HCT116 (cell line): Measurements from ENCODE around the gene URB1. TPM values are rescaled to one million over a fixed set of nuclear protein-coding genes. Genes with fewer than 3 reads are reported as not detected.

ENCODE experiments used
- ATAC-seq: fragments of 200-7000 bp; cut with Tn5 transposase; 2 replicates; pipeline ENCODE4 v1.9.1; 2020; ENCODE audit warnings: mild to moderate bottlenecking, moderate library complexity
- BruUV-seq: library from RNA; stranded (reverse); fragments of 400-500 nt; replicated peaks from 2 replicates; lab custom pipeline; 2021; lab: Mats Ljungman, UMichigan
- CTCF ChIA-PET: fragments of 300-600 bp; sonication (Branson Sonifier 250); formaldehyde crosslinking; loops from one replicate; lab custom pipeline; 2021; ENCODE audit warnings: antibody characterized with exemption; lab: Charles Lee
- POLR2A ChIA-PET: fragments of 300-600, 350-600 bp; sonication (Branson Sonifier 250); formaldehyde crosslinking; loops from one replicate; lab custom pipeline; 2021; ENCODE audit warnings: antibody characterized with exemption; lab: Charles Lee
- RAD21 ChIA-PET, 2 experiments: fragments of 300-600 bp; sonication (Branson Sonifier 250); formaldehyde crosslinking; loops; one replicate each; lab custom pipeline; 2023; ENCODE audit warnings: low total read pairs in 2 of 2; ENCODE audit not compliant: uncharacterized antibody in 2 of 2, unreplicated experiment in 2 of 2, low non-redundant PET in 1 of 2; lab: Charles Lee
- DNase-seq: peaks from one replicate; pipeline ENCODE4 v3.0.0-alpha.2; 2010; ENCODE audit warnings: low read depth, low spot score
- H2AFZ ChIP-seq: fragments of 200-600 bp; shearing (Covaris generic), sonication (generic); 2 replicates; pipeline ENCODE4 v1.6.1; 2017; ENCODE audit warnings: low read depth, mixed run types, mixed read lengths, antibody characterized with exemption, low read length; ENCODE audit not compliant: poor library complexity, severe bottlenecking
- H3K27ac ChIP-seq: 2 replicates; pipeline ENCODE4 v1.5.1; 2012; ENCODE audit warnings: low read depth, low read length
- H3K27me3 ChIP-seq: fragments of 200-600 bp; sonication (generic); 2 replicates; pipeline ENCODE4 v1.6.1; 2016; ENCODE audit warnings: mixed run types, low read length, mixed read lengths; ENCODE audit not compliant: insufficient read depth
- H3K36me3 ChIP-seq, 2 experiments: fragments of 200-500 bp in 1 of 2; fragments of 200-600 bp in 1 of 2; sonication (Bioruptor generic) in 1 of 2; sonication (generic) in 1 of 2; 2 replicates each; pipeline versions ENCODE4 v1.5.1 to v1.6.1; 2014 to 2016; ENCODE audit warnings: low read length in 2 of 2, inconsistent platforms in 1 of 2, mixed read lengths in 1 of 2, mixed run types in 1 of 2; ENCODE audit not compliant: insufficient read depth in 2 of 2, control insufficient read depth in 1 of 2
- H3K4me1 ChIP-seq, 2 experiments: fragments of 200-600 bp in 1 of 2; sonication (generic) in 1 of 2; 2 replicates each; pipeline versions ENCODE4 v1.5.1 to v1.6.1; 2012 to 2017; ENCODE audit warnings: low read length in 2 of 2, inconsistent platforms in 1 of 2, mild to moderate bottlenecking in 1 of 2, mixed read lengths in 1 of 2, mixed run types in 1 of 2, moderate library complexity in 1 of 2; ENCODE audit not compliant: insufficient read depth in 2 of 2, control insufficient read depth in 1 of 2
- H3K4me2 ChIP-seq: fragments of 200-600 bp; sonication (generic); 2 replicates; pipeline ENCODE4 v1.6.1; 2017; ENCODE audit warnings: mixed run types, low read length, mixed read lengths
- H3K4me3 ChIP-seq, 2 experiments: fragments of 200-600 bp in 1 of 2; sonication (generic) in 1 of 2; replicated peaks in 1 of 2; 2 replicates each; pipeline ENCODE4 v1.5.1; 2011 to 2016; ENCODE audit warnings: low read length in 2 of 2, control low read depth in 1 of 2, low read depth in 1 of 2, mild to moderate bottlenecking in 1 of 2, mixed read lengths in 1 of 2, mixed run types in 1 of 2
- H3K79me2 ChIP-seq: fragments of 200-600 bp; sonication (generic); 2 replicates; pipeline ENCODE4 v1.6.1; 2017; ENCODE audit warnings: mild to moderate bottlenecking, mixed run types, low read length, moderate library complexity, mixed read lengths; ENCODE audit not compliant: insufficient read depth
- H3K9ac ChIP-seq: fragments of 200-600 bp; sonication (generic); 2 replicates; pipeline ENCODE4 v1.6.1; 2016; ENCODE audit warnings: low read length, mixed read lengths
- H3K9me2 ChIP-seq: fragments of 200-600 bp; sonication (generic), shearing (Covaris generic); 2 replicates; pipeline ENCODE4 v1.6.1; 2017; ENCODE audit warnings: mixed run types, mild to moderate bottlenecking, moderate library complexity; ENCODE audit not compliant: insufficient read depth
- H3K9me3 ChIP-seq, 2 experiments: fragments of 200-500 bp in 1 of 2; fragments of 200-600 bp in 1 of 2; sonication (Bioruptor generic) in 1 of 2; sonication (generic) in 1 of 2; 2 replicates each; pipeline ENCODE4 v1.6.1; 2014 to 2017; ENCODE audit warnings: low read length in 2 of 2, mixed read lengths in 2 of 2, inconsistent platforms in 1 of 2, low read depth in 1 of 2, mild to moderate bottlenecking in 1 of 2, mixed run types in 1 of 2, moderate library complexity in 1 of 2; ENCODE audit not compliant: control insufficient read depth in 1 of 2, insufficient read depth in 1 of 2
- H4K20me1 ChIP-seq: fragments of 200-600 bp; sonication (generic), shearing (Covaris generic); 2 replicates; pipeline ENCODE4 v1.6.1; 2017; ENCODE audit warnings: mixed run types, mild to moderate bottlenecking, moderate library complexity; ENCODE audit not compliant: insufficient read depth
- CEBPB ChIP-seq: IDR thresholded peaks from 2 replicates; pipeline ENCODE4 v1.6.1; 2012; ENCODE audit warnings: low read depth
- CTCF ChIP-seq, 3 experiments: fragments of 200-600 bp in 1 of 3; sonication (generic) in 1 of 3; IDR thresholded peaks in 2 of 3; conservative IDR thresholded peaks in 1 of 3; 2 replicates each; pipeline ENCODE4 v1.5.1; 2012 to 2017; ENCODE audit warnings: low read depth in 2 of 3, low read length in 2 of 3, antibody characterized with exemption in 1 of 3, borderline replicate concordance in 1 of 3, control low read depth in 1 of 3, mild to moderate bottlenecking in 1 of 3, mixed read lengths in 1 of 3, mixed run types in 1 of 3, moderate library complexity in 1 of 3; ENCODE audit not compliant: insufficient read depth in 1 of 3
- EGR1 ChIP-seq: IDR thresholded peaks from 2 replicates; pipeline ENCODE4 v1.6.1; 2012; ENCODE audit warnings: low read depth
- EZH2phosphoT487 ChIP-seq: fragments of 200-600 bp; IDR thresholded peaks from 2 replicates; pipeline ENCODE4 v1.6.1; 2018; ENCODE audit warnings: antibody characterized with exemption, borderline replicate concordance
- JUND ChIP-seq: IDR thresholded peaks from 2 replicates; pipeline ENCODE4 v1.6.1; 2012
- POLR2AphosphoS5 ChIP-seq: IDR thresholded peaks from 2 replicates; pipeline ENCODE4 v1.6.1; 2011; ENCODE audit warnings: mild to moderate bottlenecking, low read depth, low read length, moderate library complexity
- REST ChIP-seq: IDR thresholded peaks from 2 replicates; pipeline ENCODE4 v1.6.1; 2012; ENCODE audit warnings: low read depth
- SP1 ChIP-seq: IDR thresholded peaks from 2 replicates; pipeline ENCODE4 v1.6.1; 2012; ENCODE audit warnings: low read depth
- SRF ChIP-seq: IDR thresholded peaks from 2 replicates; pipeline ENCODE4 v1.6.1; 2012; ENCODE audit warnings: low read depth
- ZBTB33 ChIP-seq: IDR thresholded peaks from 2 replicates; pipeline ENCODE4 v1.6.1; 2011; ENCODE audit warnings: mild to moderate bottlenecking, low read length, moderate library complexity; ENCODE audit not compliant: insufficient replicate concordance; ENCODE audit errors: extremely low read depth
- ZNF274 ChIP-seq: fragments of 200-500 bp; sonication (Bioruptor generic); IDR thresholded peaks from 2 replicates; pipeline ENCODE4 v1.6.1; 2014; ENCODE audit warnings: mild to moderate bottlenecking, low read depth, low read length, inconsistent platforms
- intact Hi-C: fragments of 100-400 bp; cut with micrococcal nuclease; formaldehyde crosslinking; loops from 2 replicates; pipeline ENCODE4 v1.10.0; 2022
- total RNA-seq: library from RNA; stranded (reverse); gene quantifications from one replicate; pipeline ENCODE4 v1.2.1, GENCODE V29; 2021; ENCODE audit not compliant: unreplicated experiment
- TF ChIP-seq, protein P1 (sequence below): IDR thresholded peaks from 2 replicates; pipeline ENCODE4 v1.6.1; 2012
- TF ChIP-seq, protein P2 (sequence below): IDR thresholded peaks from 2 replicates; pipeline ENCODE4 v1.6.1; 2012

URB1 gene
- total RNA-seq, 1 experiment from 2014 or later: 28.3 TPM

- H2AFZ ChIP-seq: no peak overlapping the region
- H4K20me1 ChIP-seq: peaks cover 6% of the 10 kb centered on the region; the same call in 1 of the 2 replicates
- peaks cover 80% of the 10 kb centered on the region for H3K79me2 ChIP-seq
- no peaks in the 10 kb centered on the region for H3K27me3 ChIP-seq
- H3K4me3 ChIP-seq: no peak overlapping the region
- no peak overlapping the region for H3K4me2 ChIP-seq
- no peak overlapping the region for H3K27ac ChIP-seq
- BruUV-seq: no TSS peak
- intact Hi-C loops: no loop called here
- H3K9me3 ChIP-seq: no peaks in the 10 kb centered on the region
- H3K4me1 ChIP-seq: no peaks in the 10 kb centered on the region
- peaks cover 51 to 61% of the 10 kb centered on the region in 2 experiments; a peak in 3 of 4 replicates for H3K36me3 ChIP-seq
- CTCF ChIA-PET: no interaction called here
- H3K9me2 ChIP-seq: no peaks in the 10 kb centered on the region
- TF ChIP-seq, protein P1, sequence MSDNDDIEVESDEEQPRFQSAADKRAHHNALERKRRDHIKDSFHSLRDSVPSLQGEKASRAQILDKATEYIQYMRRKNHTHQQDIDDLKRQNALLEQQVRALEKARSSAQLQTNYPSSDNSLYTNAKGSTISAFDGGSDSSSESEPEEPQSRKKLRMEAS: no peak
- TF ChIP-seq, protein P2, sequence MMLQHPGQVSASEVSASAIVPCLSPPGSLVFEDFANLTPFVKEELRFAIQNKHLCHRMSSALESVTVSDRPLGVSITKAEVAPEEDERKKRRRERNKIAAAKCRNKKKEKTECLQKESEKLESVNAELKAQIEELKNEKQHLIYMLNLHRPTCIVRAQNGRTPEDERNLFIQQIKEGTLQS: no peak
- TF ChIP-seq CEBPB: no peak
- TF ChIP-seq SP1: no peak
- TF ChIP-seq EZH2phosphoT487: no peak
- no peak for TF ChIP-seq CTCF (IDR thresholded peaks at IDR 0.05 in 2 of 3, conservative IDR thresholded peaks at IDR 0.05 in 1 of 3; ENCODE audit: borderline replicate concordance in 1 of 3, insufficient read depth in 1 of 3, low read depth in 2 of 3, low read length in 2 of 3)
- TF ChIP-seq POLR2AphosphoS5: no peak
- TF ChIP-seq EGR1: no peak
- no peak for TF ChIP-seq ZNF274
- no peak for TF ChIP-seq ZBTB33
- no peak for TF ChIP-seq SRF
- no peak for TF ChIP-seq JUND
- no peak for TF ChIP-seq REST
- TF ChIP-seq, all 23 proteins: peak for 0
- ChIA-PET POLR2A (no interaction called here), RAD21 (no interaction called here)
- no peak for ATAC-seq
- no peak overlapping the region for H3K9ac ChIP-seq
- no peak for DNase-seq
Measured at GRCh38 chr21:32371913-32372314, 20.9 kb downstream of the URB1 start.
